Stimulated activated naive CD8-positive, alpha-beta T cell treated with anti-CD3 and anti-CD28 coated beads, Interleukin-15, Interleukin-2, amounts not matched to agents 100 U/mL and 50 U/mL, for 24 hours (primary cell): ENCODE results near the gene ZNF597.
A peak's percentile ranks its signal among the peaks of the same experiment; 100 is the strongest.
"Not testable (repeated sequence)": the region's sequence is repeated elsewhere in the genome, so short reads cannot be mapped to it uniquely, and the experiment has no call there.

Experiments used
- ATAC-seq: fragments of 150-1000 bp; cut with Tn5 transposase; one replicate; pipeline ENCODE4 v1.10.0; 2021
- DNase-seq: peaks from one replicate; pipeline ENCODE4 v3.0.0; 2021

Gene ZNF597

GRCh38 chr16:3475604-3476375, 32.5 kb upstream of the ZNF597 start:
- DNase-seq (no peak), ATAC-seq (no peak)

GRCh38 chr16:3474870-3475269, 31.6 kb upstream of the ZNF597 start:
- DNase-seq, ATAC-seq: not testable (repeated sequence)

GRCh38 chr16:3474136-3474779, 31.0 kb upstream of the ZNF597 start:
- DNase-seq (no peak), ATAC-seq (no peak)

GRCh38 chr16:3473596-3473943, 30.3 kb upstream of the ZNF597 start:
- not testable (repeated sequence) for ATAC-seq, DNase-seq

- no peak for ATAC-seq
- DNase-seq, result no peak
These were observed 29.7 kb upstream of the ZNF597 start for GRCh38 chr16:3472878-3473595.

GRCh38 chr16:3471518-3472176, 28.3 kb upstream of the ZNF597 start:
- ATAC-seq, result no peak
- no peak for DNase-seq

GRCh38 chr16:3470723-3471122, 27.4 kb upstream of the ZNF597 start:
- DNase-seq, result no peak
- ATAC-seq, result no peak

- ATAC-seq (no peak), DNase-seq (no peak)
These were observed 26.4 kb upstream of the ZNF597 start for GRCh38 chr16:3469736-3470135.

- ATAC-seq (no peak), DNase-seq (no peak)
These were observed 25.2 kb upstream of the ZNF597 start for GRCh38 chr16:3468501-3468900.

GRCh38 chr16:3467921-3468320, 24.6 kb upstream of the ZNF597 start:
- ATAC-seq (no peak), DNase-seq (no peak)

- ATAC-seq (no peak), DNase-seq (no peak)
These were observed 23.9 kb upstream of the ZNF597 start for GRCh38 chr16:3467182-3467581.

GRCh38 chr16:3465911-3466584, 22.7 kb upstream of the ZNF597 start:
- DNase-seq (no peak), ATAC-seq (no peak)

- DNase-seq, result no peak
These were observed 22.0 kb upstream of the ZNF597 start for GRCh38 chr16:3465301-3465700.

GRCh38 chr16:3461151-3461550, 17.8 kb upstream of the ZNF597 start:
- DNase-seq, result peak; percentile 68
- peak; percentile 17 for ATAC-seq

More at GRCh38 chr16:3465301-3465700, 22.0 kb upstream of the ZNF597 start:
- ATAC-seq, result no peak

- ATAC-seq (no peak), DNase-seq (no peak)
These were observed 17.3 kb upstream of the ZNF597 start for GRCh38 chr16:3460585-3460984.

GRCh38 chr16:3460121-3460520, 16.8 kb upstream of the ZNF597 start:
- ATAC-seq (no peak), DNase-seq (no peak)

- DNase-seq, result no peak
- ATAC-seq, result peak; percentile 36
These were observed 16.2 kb upstream of the ZNF597 start for GRCh38 chr16:3459401-3460090.

GRCh38 chr16:3458852-3459361, 15.6 kb upstream of the ZNF597 start:
- DNase-seq, result no peak
- peak; percentile 16 for ATAC-seq

- ATAC-seq, result no peak
These were observed 15.1 kb upstream of the ZNF597 start for GRCh38 chr16:3458278-3458851.

GRCh38 chr16:3457434-3458252, 14.3 kb upstream of the ZNF597 start:
- ATAC-seq, result peak; percentile 87
- DNase-seq, result peak; percentile 92

More at GRCh38 chr16:3458278-3458851, 15.1 kb upstream of the ZNF597 start:
- DNase-seq, result peak; percentile 28
